H9 (cell line): Measurements from ENCODE around the gene DIPK1C. TPM values are rescaled to one million over a fixed set of nuclear protein-coding genes. Genes with fewer than 3 reads are reported as not detected.

ENCODE experiments used
- DNase-seq: peaks from one replicate; pipeline ENCODE4 v3.0.0-alpha.2; 2017
- H2AFZ ChIP-seq: one replicate; pipeline ENCODE4 v1.6.1; 2013; ENCODE audit warnings: mild to moderate bottlenecking, low read length, control low read depth, moderate library complexity
- H2AK5ac ChIP-seq: 2 replicates; pipeline ENCODE4 v1.6.1; 2013; ENCODE audit warnings: low read length, control low read depth, mixed read lengths; ENCODE audit not compliant: insufficient read length
- H2BK120ac ChIP-seq: one replicate; pipeline ENCODE4 v1.6.1; 2013; ENCODE audit warnings: low read depth, mild to moderate bottlenecking, low read length, control low read depth, inconsistent platforms; ENCODE audit not compliant: poor library complexity, severe bottlenecking
- H2BK12ac ChIP-seq: 2 replicates; pipeline ENCODE4 v1.6.1; 2013; ENCODE audit warnings: low read length, control low read depth, mixed read lengths, low read depth; ENCODE audit not compliant: insufficient read length
- H2BK15ac ChIP-seq: 2 replicates; pipeline ENCODE4 v1.6.1; 2013; ENCODE audit warnings: low read depth, low read length, control low read depth
- H2BK20ac ChIP-seq: one replicate; pipeline ENCODE4 v1.6.1; 2013; ENCODE audit warnings: low read depth, mild to moderate bottlenecking, low read length, control low read depth, inconsistent platforms; ENCODE audit not compliant: poor library complexity, severe bottlenecking
- H2BK5ac ChIP-seq: 2 replicates; pipeline ENCODE4 v1.6.1; 2013; ENCODE audit warnings: low read length, control low read depth, mixed read lengths; ENCODE audit not compliant: insufficient read length
- H3K14ac ChIP-seq: 2 replicates; pipeline ENCODE4 v1.6.1; 2013; ENCODE audit warnings: low read length, control low read depth; ENCODE audit not compliant: insufficient read depth
- H3K18ac ChIP-seq: 2 replicates; pipeline ENCODE4 v1.6.1; 2013; ENCODE audit warnings: low read depth, mild to moderate bottlenecking, mixed read lengths, low read length, control low read depth; ENCODE audit not compliant: insufficient read length
- H3K23ac ChIP-seq: 2 replicates; pipeline ENCODE4 v1.6.1; 2013; ENCODE audit warnings: low read length, control low read depth, mixed read lengths, low read depth; ENCODE audit not compliant: insufficient read length
- H3K23me2 ChIP-seq: 2 replicates; pipeline ENCODE4 v1.6.1; 2013; ENCODE audit warnings: low read depth, mild to moderate bottlenecking, mixed read lengths, low read length, control low read depth; ENCODE audit not compliant: insufficient read length, poor library complexity, severe bottlenecking
- H3K27ac ChIP-seq: 2 replicates; pipeline ENCODE4 v1.5.1; 2013; ENCODE audit warnings: low read length, control low read depth, mixed read lengths, low read depth; ENCODE audit not compliant: insufficient read length
- H3K27me3 ChIP-seq: 2 replicates; pipeline ENCODE4 v1.6.1; 2013; ENCODE audit warnings: low read length, control low read depth, inconsistent platforms; ENCODE audit not compliant: insufficient read depth
- H3K4ac ChIP-seq: 2 replicates; pipeline ENCODE4 v1.6.1; 2013; ENCODE audit warnings: low read depth, mild to moderate bottlenecking, control low read depth, inconsistent platforms, low read length, moderate library complexity
- H3K4me1 ChIP-seq: 2 replicates; pipeline ENCODE4 v1.6.1; 2013; ENCODE audit warnings: low read length, control low read depth, inconsistent platforms; ENCODE audit not compliant: insufficient read depth
- H3K4me2 ChIP-seq: 2 replicates; pipeline ENCODE4 v1.6.1; 2013; ENCODE audit warnings: low read length, control low read depth, mixed read lengths; ENCODE audit not compliant: insufficient read length, insufficient read depth
- H3K56ac ChIP-seq: 2 replicates; pipeline ENCODE4 v1.6.1; 2013; ENCODE audit warnings: low read depth, mild to moderate bottlenecking, mixed read lengths, low read length, control low read depth; ENCODE audit not compliant: insufficient read length
- H3K79me1 ChIP-seq: 2 replicates; pipeline ENCODE4 v1.6.1; 2013; ENCODE audit warnings: low read depth, mild to moderate bottlenecking, moderate library complexity, low read length, control low read depth, inconsistent platforms; ENCODE audit not compliant: insufficient read depth, poor library complexity, severe bottlenecking
- H3K79me2 ChIP-seq: 2 replicates; pipeline ENCODE4 v1.6.1; 2013; ENCODE audit warnings: low read length, control low read depth, inconsistent platforms; ENCODE audit not compliant: insufficient read depth
- H3K9ac ChIP-seq: 2 replicates; pipeline ENCODE4 v1.6.1; 2013; ENCODE audit warnings: low read length, control low read depth, mixed read lengths; ENCODE audit not compliant: insufficient read length; ENCODE audit errors: extremely low read depth
- H3K9me3 ChIP-seq: one replicate; pipeline ENCODE4 v1.6.1; 2013; ENCODE audit warnings: low read depth, low read length, inconsistent platforms; ENCODE audit not compliant: control insufficient read depth
- H3T11ph ChIP-seq: one replicate; pipeline ENCODE4 v1.6.1; 2013; ENCODE audit warnings: mild to moderate bottlenecking, low read length, control low read depth, inconsistent platforms
- H4K20me1 ChIP-seq: one replicate; pipeline ENCODE4 v1.6.1; 2013; ENCODE audit not compliant: control insufficient read depth, insufficient read length, insufficient read depth
- H4K5ac ChIP-seq: 2 replicates; pipeline ENCODE4 v1.6.1; 2013; ENCODE audit warnings: low read depth, mild to moderate bottlenecking, mixed read lengths, low read length, control low read depth; ENCODE audit not compliant: insufficient read length
- H4K8ac ChIP-seq: replicated peaks from 2 replicates; pipeline ENCODE4 v1.6.1; 2013; ENCODE audit warnings: low read length, control low read depth, mixed read lengths, low read depth; ENCODE audit not compliant: insufficient read length
- H4K91ac ChIP-seq: 2 replicates; pipeline ENCODE4 v1.6.1; 2013; ENCODE audit warnings: low read depth, mild to moderate bottlenecking, moderate library complexity, mixed read lengths, low read length, control low read depth; ENCODE audit not compliant: insufficient read length
- H3K27ac Mint-ChIP-seq, 3 experiments: 2 replicates in 2 of 3; 3 replicates in 1 of 3; pipeline ENCODE4 v1.8.0; 2020 to 2021; ENCODE audit warnings: mixed read lengths in 3 of 3, mild to moderate bottlenecking in 1 of 3, moderate library complexity in 1 of 3
- H3K27me3 Mint-ChIP-seq: 2 replicates; pipeline ENCODE4 v1.8.0; 2021; ENCODE audit warnings: low read depth, mild to moderate bottlenecking, moderate library complexity, mixed read lengths
- H3K36me3 Mint-ChIP-seq, 3 experiments: 2 replicates in 2 of 3; 3 replicates in 1 of 3; pipeline ENCODE4 v1.8.0; 2020 to 2021; ENCODE audit warnings: low read depth in 3 of 3, mixed read lengths in 3 of 3; ENCODE audit not compliant: insufficient read depth in 1 of 3
- H3K4me1 Mint-ChIP-seq, 2 experiments: 2 replicates each; pipeline ENCODE4 v1.8.0; 2020; ENCODE audit warnings: mixed read lengths in 2 of 2
- H3K4me3 Mint-ChIP-seq, 2 experiments: 2 replicates in 1 of 2; 3 replicates in 1 of 2; pipeline ENCODE4 v1.8.0; 2020 to 2021; ENCODE audit warnings: mild to moderate bottlenecking in 2 of 2, mixed read lengths in 2 of 2, moderate library complexity in 1 of 2
- H3K9me3 Mint-ChIP-seq, 2 experiments: 2 replicates in 1 of 2; 3 replicates in 1 of 2; pipeline ENCODE4 v1.8.0; 2020; ENCODE audit warnings: mild to moderate bottlenecking in 2 of 2, mixed read lengths in 2 of 2, moderate library complexity in 1 of 2
- WGBS: extraction: QIAGEN DNeasy Blood & Tissue Kit; methylation state at CpG from one replicate; pipeline ENCODE4 v1.1.7; 2013; ENCODE audit warnings: missing lambda C conversion rate, low lambda C conversion rate, mixed read lengths; ENCODE audit not compliant: insufficient read length; ENCODE audit errors: extremely low coverage; 5-methylcytosine and 5-hydroxymethylcytosine counted together
- total RNA-seq: library from RNA; stranded (reverse); gene quantifications from 2 replicates; pipeline ENCODE4 v1.2.1, GENCODE V29; 2021
- TF ChIP-seq, protein P1 (sequence below): fragments of 200-600 bp; sonication (generic); conservative IDR thresholded peaks from 3 replicates; pipeline ENCODE4 v1.8.0; 2021; ENCODE audit warnings: antibody characterized with exemption, mild to moderate bottlenecking

Gene DIPK1C
- total RNA-seq, 1 experiment from 2014 or later: not detected

DNA sequence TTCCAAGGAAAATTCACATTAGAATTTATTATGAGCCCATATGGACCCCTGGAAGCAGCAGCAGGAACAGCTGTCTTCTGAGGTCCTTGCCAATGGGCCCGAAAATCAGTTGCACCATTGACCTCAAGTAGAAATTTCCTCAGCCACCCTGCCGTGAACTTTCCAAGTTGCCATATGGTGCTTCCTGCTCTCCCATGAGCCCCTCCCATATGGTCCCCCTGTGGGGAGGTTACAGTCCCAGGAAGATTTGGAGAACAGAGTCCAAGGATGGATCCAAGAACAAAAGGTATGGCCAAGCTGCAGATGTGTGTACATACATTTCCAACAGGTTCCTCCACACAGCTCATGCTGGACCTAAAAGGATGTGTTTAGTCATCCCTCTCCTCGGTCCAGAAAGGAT is 34.6 kb downstream of the DIPK1C start:
- H3K27ac ChIP-seq: no peak overlapping the region
- no peaks in the 10 kb centered on the region for H3K4me1 ChIP-seq
- H2BK120ac ChIP-seq: no peak overlapping the region
- no peaks in the 10 kb centered on the region; a peak in 2 of 7 replicates for H3K36me3 Mint-ChIP-seq
- H3K4me2 ChIP-seq: no peak overlapping the region
- no peak overlapping the region for H3K27ac Mint-ChIP-seq
- no peak overlapping the region for H2BK15ac ChIP-seq
- no peak overlapping the region for H4K8ac ChIP-seq
- H3K9me3 ChIP-seq: no peaks in the 10 kb centered on the region
- H3K4me3 Mint-ChIP-seq: no peak overlapping the region
- no peak overlapping the region for H2BK12ac ChIP-seq
- H2BK20ac ChIP-seq: no peak overlapping the region
- no peak overlapping the region for H3K23ac ChIP-seq
- no peak overlapping the region for H3K18ac ChIP-seq
- H3K4me1 Mint-ChIP-seq: no peaks in the 10 kb centered on the region
- H3K79me1 ChIP-seq: no peaks in the 10 kb centered on the region
- peaks cover 15% of the 10 kb centered on the region for H3K27me3 Mint-ChIP-seq
- no peak overlapping the region for H3K4ac ChIP-seq
- H3K9ac ChIP-seq: no peak overlapping the region
- no peak overlapping the region for H2BK5ac ChIP-seq
- no peak overlapping the region for H2AFZ ChIP-seq
- no peak overlapping the region for H4K91ac ChIP-seq
- H3K27me3 ChIP-seq: no peaks in the 10 kb centered on the region
- no peak overlapping the region for H3T11ph ChIP-seq
- WGBS: no CpG with 5 or more reads among the region's 3 CpGs
- H3K9me3 Mint-ChIP-seq: peaks cover 0 to 3% of the 10 kb centered on the region in 2 experiments; a peak in 3 of 5 replicates
- H4K20me1 ChIP-seq: no peaks in the 10 kb centered on the region
- no peak overlapping the region for H4K5ac ChIP-seq
- DNase-seq: no peak
- H3K14ac ChIP-seq: no peak overlapping the region
- H3K79me2 ChIP-seq: no peaks in the 10 kb centered on the region
- H3K23me2 ChIP-seq: no peaks in the 10 kb centered on the region
- no peak overlapping the region for H3K56ac ChIP-seq
- H2AK5ac ChIP-seq: no peak overlapping the region
- TF ChIP-seq, protein P1, sequence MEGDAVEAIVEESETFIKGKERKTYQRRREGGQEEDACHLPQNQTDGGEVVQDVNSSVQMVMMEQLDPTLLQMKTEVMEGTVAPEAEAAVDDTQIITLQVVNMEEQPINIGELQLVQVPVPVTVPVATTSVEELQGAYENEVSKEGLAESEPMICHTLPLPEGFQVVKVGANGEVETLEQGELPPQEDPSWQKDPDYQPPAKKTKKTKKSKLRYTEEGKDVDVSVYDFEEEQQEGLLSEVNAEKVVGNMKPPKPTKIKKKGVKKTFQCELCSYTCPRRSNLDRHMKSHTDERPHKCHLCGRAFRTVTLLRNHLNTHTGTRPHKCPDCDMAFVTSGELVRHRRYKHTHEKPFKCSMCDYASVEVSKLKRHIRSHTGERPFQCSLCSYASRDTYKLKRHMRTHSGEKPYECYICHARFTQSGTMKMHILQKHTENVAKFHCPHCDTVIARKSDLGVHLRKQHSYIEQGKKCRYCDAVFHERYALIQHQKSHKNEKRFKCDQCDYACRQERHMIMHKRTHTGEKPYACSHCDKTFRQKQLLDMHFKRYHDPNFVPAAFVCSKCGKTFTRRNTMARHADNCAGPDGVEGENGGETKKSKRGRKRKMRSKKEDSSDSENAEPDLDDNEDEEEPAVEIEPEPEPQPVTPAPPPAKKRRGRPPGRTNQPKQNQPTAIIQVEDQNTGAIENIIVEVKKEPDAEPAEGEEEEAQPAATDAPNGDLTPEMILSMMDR: no peak
